Parathyroid adenoma (tissue), 2 donors: ENCODE results near the gene SLAIN2.

Experiments
- H2AFZ ChIP-seq: fragments of 300-600 bp; sonication (generic); one replicate; pipeline ENCODE4 v1.7.0; 2017; ENCODE audit warnings: antibody characterized with exemption, mild to moderate bottlenecking
- H3K27ac ChIP-seq: fragments of 300-600 bp; sonication (generic); one replicate; pipeline ENCODE4 v1.7.0; 2017
- H3K27me3 ChIP-seq: fragments of 300-600 bp; sonication (generic); one replicate; pipeline ENCODE4 v1.7.0; 2017; ENCODE audit warnings: low read length; ENCODE audit not compliant: control insufficient read depth, insufficient read depth
- H3K36me3 ChIP-seq: fragments of 300-600 bp; sonication (generic); one replicate; pipeline ENCODE4 v1.7.0; 2017; ENCODE audit warnings: low read length; ENCODE audit not compliant: control insufficient read depth, insufficient read depth
- H3K4me1 ChIP-seq: fragments of 300-600 bp; sonication (generic); one replicate; pipeline ENCODE4 v1.7.0; 2017; ENCODE audit warnings: control low read depth
- H3K4me2 ChIP-seq: fragments of 300-600 bp; sonication (generic); one replicate; pipeline ENCODE4 v1.7.0; 2017; ENCODE audit warnings: low read length
- H3K4me3 ChIP-seq: fragments of 300-600 bp; sonication (generic); one replicate; pipeline ENCODE4 v1.7.0; 2017; ENCODE audit warnings: low read depth, low read length
- H3K79me2 ChIP-seq: fragments of 300-600 bp; sonication (generic); one replicate; pipeline ENCODE4 v1.7.0; 2017; ENCODE audit warnings: control low read depth
- H3K9ac ChIP-seq: fragments of 300-600 bp; sonication (generic); one replicate; pipeline ENCODE4 v1.7.0; 2017; ENCODE audit warnings: mild to moderate bottlenecking
- H3K9me3 ChIP-seq: fragments of 300-600 bp; sonication (generic); one replicate; pipeline ENCODE4 v1.7.0; 2017; ENCODE audit warnings: low read length; ENCODE audit not compliant: control insufficient read depth
- CTCF ChIP-seq: fragments of 300-600 bp; sonication (generic); IDR thresholded peaks from one replicate; pipeline ENCODE4 v1.7.0; 2017; ENCODE audit warnings: antibody characterized with exemption, mild to moderate bottlenecking
- donor health status: primary hyperparathyroidism.

Gene SLAIN2

GRCh38 chr4:48462363-48462762 lies 121.0 kb downstream of the SLAIN2 start:
- no peak overlapping the region for H3K27ac ChIP-seq
- no peak overlapping the region for H3K4me2 ChIP-seq
- no peak overlapping the region for H3K4me3 ChIP-seq
- no peaks in the 10 kb centered on the region for H3K4me1 ChIP-seq
- H3K79me2 ChIP-seq: no peaks in the 10 kb centered on the region
- no peak overlapping the region for H2AFZ ChIP-seq
- H3K9ac ChIP-seq: no peak overlapping the region
- H3K9me3 ChIP-seq: no peaks in the 10 kb centered on the region
- H3K36me3 ChIP-seq: no peaks in the 10 kb centered on the region
- TF ChIP-seq CTCF: no peak
- H3K27me3 ChIP-seq: no peaks in the 10 kb centered on the region

- Histone ChIP-seq H3K27me3 (no peaks in the 10 kb centered on the region), H3K9ac (no peak overlapping the region), H3K9me3 (no peaks in the 10 kb centered on the region), H3K27ac (no peak overlapping the region), H3K4me1 (no peaks in the 10 kb centered on the region), H3K36me3 (no peaks in the 10 kb centered on the region), H2AFZ (no peak overlapping the region), H3K79me2 (no peaks in the 10 kb centered on the region), H3K4me2 (no peak overlapping the region), H3K4me3 (no peak overlapping the region)
- TF ChIP-seq CTCF: no peak
Measured at GRCh38 chr4:48467442-48467841, 126.1 kb downstream of the SLAIN2 start.

- no peak overlapping the region for H2AFZ ChIP-seq
- H3K4me3 ChIP-seq: no peak overlapping the region
- H3K4me1 ChIP-seq: no peaks in the 10 kb centered on the region
- no peaks in the 10 kb centered on the region for H3K36me3 ChIP-seq
- no peak overlapping the region for H3K4me2 ChIP-seq
- no peak overlapping the region for H3K9ac ChIP-seq
- no peaks in the 10 kb centered on the region for H3K9me3 ChIP-seq
- no peak for TF ChIP-seq CTCF
- no peaks in the 10 kb centered on the region for H3K27me3 ChIP-seq
- H3K27ac ChIP-seq: no peak overlapping the region
- no peaks in the 10 kb centered on the region for H3K79me2 ChIP-seq
Measured at GRCh38 chr4:48467891-48468290, 126.6 kb downstream of the SLAIN2 start.

- Histone ChIP-seq H3K4me2 (no peak overlapping the region), H3K79me2 (no peaks in the 10 kb centered on the region), H3K27ac (no peak overlapping the region), H3K4me3 (no peak overlapping the region), H3K4me1 (no peaks in the 10 kb centered on the region), H3K9me3 (no peaks in the 10 kb centered on the region), H3K9ac (no peak overlapping the region), H2AFZ (no peak overlapping the region), H3K27me3 (no peaks in the 10 kb centered on the region), H3K36me3 (no peaks in the 10 kb centered on the region)
- no peak for TF ChIP-seq CTCF
Measured at GRCh38 chr4:48470137-48470536, 128.8 kb downstream of the SLAIN2 start.

DNA sequence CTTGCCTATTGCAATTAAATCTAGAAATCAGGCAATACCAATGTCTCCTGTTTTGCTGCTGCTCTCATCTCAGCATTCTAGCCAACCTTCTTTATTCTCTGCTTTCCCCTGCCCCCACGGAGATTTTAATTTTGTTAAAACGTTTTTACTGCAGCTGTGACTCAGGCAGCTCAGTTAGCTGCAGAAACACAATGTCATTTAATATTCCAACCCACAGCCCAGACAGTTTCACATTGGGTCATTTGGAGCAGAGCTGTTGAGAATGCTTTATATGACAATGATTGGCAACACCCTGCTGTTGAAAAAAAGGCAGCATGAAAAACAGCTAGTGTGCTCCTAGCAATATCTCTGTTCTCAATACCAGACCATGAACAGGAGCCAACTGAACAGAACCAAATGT lies 129.2 kb downstream of the SLAIN2 start:
- Histone ChIP-seq H2AFZ (no peak overlapping the region), H3K9ac (no peak overlapping the region), H3K4me2 (no peak overlapping the region), H3K36me3 (no peaks in the 10 kb centered on the region), H3K9me3 (no peaks in the 10 kb centered on the region), H3K27ac (no peak overlapping the region), H3K4me1 (no peaks in the 10 kb centered on the region), H3K79me2 (no peaks in the 10 kb centered on the region), H3K27me3 (no peaks in the 10 kb centered on the region), H3K4me3 (no peak overlapping the region)
- TF ChIP-seq CTCF: no peak
